Neutrophil (primary cell): ENCODE results near the gene ELL.
"Not testable (repeated sequence)": the region's sequence is repeated elsewhere in the genome, so short reads cannot be mapped to it uniquely, and the experiment has no call there.

Experiments used
- H3K27ac ChIP-seq: fragments of 200-600 bp; sonication (generic); 2 replicates; pipeline ENCODE4 v1.5.1; 2016; ENCODE audit warnings: mild to moderate bottlenecking, moderate library complexity
- H3K27me3 ChIP-seq: fragments of 200-600 bp; sonication (generic); 2 replicates; pipeline ENCODE4 v1.6.0; 2016; ENCODE audit warnings: mild to moderate bottlenecking
- H3K36me3 ChIP-seq: fragments of 200-600 bp; sonication (generic); 2 replicates; pipeline ENCODE4 v1.5.1; 2017
- H3K4me1 ChIP-seq, 2 experiments: fragments of 200-600 bp in 1 of 2; sonication (generic) in 1 of 2; 1 replicate in 1 of 2; 2 replicates in 1 of 2; pipeline versions ENCODE4 v1.5.1 to v1.6.1; 2013 to 2016; ENCODE audit warnings: low read depth in 1 of 2, low read length in 1 of 2, mild to moderate bottlenecking in 1 of 2, moderate library complexity in 1 of 2; ENCODE audit not compliant: control insufficient read depth in 1 of 2, insufficient read depth in 1 of 2
- H3K4me3 ChIP-seq, 2 experiments: fragments of 200-600 bp in 1 of 2; sonication (generic) in 1 of 2; 1 replicate in 1 of 2; 2 replicates in 1 of 2; pipeline ENCODE4 v1.5.1; 2013 to 2016; ENCODE audit warnings: low read depth in 1 of 2, low read length in 1 of 2, mild to moderate bottlenecking in 1 of 2, moderate library complexity in 1 of 2
- H3K9me3 ChIP-seq: fragments of 200-600 bp; sonication (generic); 2 replicates; pipeline ENCODE4 v1.5.1; 2016
- TF ChIP-seq, protein P1 (sequence below): fragments of 200-600 bp; sonication (generic); IDR thresholded peaks from 2 replicates; pipeline ENCODE4 v1.5.1; 2016; ENCODE audit warnings: antibody characterized with exemption

The ELL gene

DNA sequence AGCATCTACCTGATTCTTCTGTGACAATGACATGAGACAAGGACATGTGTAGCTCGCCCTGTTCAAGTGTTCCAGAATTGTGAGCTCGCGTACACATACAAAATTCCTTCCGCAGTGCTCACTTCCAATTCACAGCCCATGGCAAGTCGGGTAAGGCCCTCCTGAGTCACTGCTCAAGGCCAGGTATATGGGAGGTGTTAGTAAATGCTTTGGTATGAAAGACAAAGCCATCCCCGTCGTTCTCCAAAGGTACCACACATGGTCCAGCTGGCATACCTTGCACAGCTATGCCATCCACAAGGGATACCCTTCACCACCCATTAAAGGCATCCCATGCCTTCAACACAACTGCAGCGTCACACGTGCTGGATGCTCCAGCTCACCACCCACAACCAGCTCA is 4.4 kb upstream of the ELL start:
- TF ChIP-seq, protein P1, sequence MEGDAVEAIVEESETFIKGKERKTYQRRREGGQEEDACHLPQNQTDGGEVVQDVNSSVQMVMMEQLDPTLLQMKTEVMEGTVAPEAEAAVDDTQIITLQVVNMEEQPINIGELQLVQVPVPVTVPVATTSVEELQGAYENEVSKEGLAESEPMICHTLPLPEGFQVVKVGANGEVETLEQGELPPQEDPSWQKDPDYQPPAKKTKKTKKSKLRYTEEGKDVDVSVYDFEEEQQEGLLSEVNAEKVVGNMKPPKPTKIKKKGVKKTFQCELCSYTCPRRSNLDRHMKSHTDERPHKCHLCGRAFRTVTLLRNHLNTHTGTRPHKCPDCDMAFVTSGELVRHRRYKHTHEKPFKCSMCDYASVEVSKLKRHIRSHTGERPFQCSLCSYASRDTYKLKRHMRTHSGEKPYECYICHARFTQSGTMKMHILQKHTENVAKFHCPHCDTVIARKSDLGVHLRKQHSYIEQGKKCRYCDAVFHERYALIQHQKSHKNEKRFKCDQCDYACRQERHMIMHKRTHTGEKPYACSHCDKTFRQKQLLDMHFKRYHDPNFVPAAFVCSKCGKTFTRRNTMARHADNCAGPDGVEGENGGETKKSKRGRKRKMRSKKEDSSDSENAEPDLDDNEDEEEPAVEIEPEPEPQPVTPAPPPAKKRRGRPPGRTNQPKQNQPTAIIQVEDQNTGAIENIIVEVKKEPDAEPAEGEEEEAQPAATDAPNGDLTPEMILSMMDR, result no peak
- H3K36me3 ChIP-seq, result peaks cover 16% of the 10 kb centered on the region
- no peak overlapping the region for H3K27ac ChIP-seq
- peaks cover 7 to 8% of the 10 kb centered on the region in 2 experiments for H3K4me1 ChIP-seq
- no peak overlapping the region for H3K4me3 ChIP-seq
- H3K9me3 ChIP-seq, result no peaks in the 10 kb centered on the region
- no peaks in the 10 kb centered on the region for H3K27me3 ChIP-seq

DNA sequence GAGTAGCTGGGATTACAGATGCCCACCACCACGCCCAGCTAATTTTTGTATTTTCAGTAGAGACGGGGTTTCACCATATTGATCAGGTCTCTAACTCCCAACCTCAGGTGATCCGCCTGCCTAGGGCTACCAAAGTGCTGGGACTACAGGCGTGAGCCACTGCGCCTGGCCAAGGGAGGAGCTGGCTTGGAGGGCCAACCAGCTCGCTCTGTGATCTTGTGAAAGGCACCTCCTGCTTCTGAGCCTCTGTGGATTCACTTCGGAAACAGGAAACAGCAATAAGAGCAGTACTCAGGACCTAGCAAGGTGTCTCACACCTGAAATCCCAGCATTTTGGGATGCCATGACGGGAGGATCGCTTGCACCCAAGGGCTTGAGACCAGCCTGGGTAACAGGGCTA is 2.0 kb upstream of the ELL start:
- H3K27me3 ChIP-seq, result no peaks in the 10 kb centered on the region
- H3K36me3 ChIP-seq, result no peaks in the 10 kb centered on the region
- no peak overlapping the region for H3K4me3 ChIP-seq
- TF ChIP-seq, protein P1, result no peak
- peaks cover 21 to 25% of the 10 kb centered on the region in 2 experiments for H3K4me1 ChIP-seq
- H3K9me3 ChIP-seq, result no peaks in the 10 kb centered on the region
- H3K27ac ChIP-seq, result no peak overlapping the region

GRCh38 chr19:18522862-18523440 is 1.1 kb upstream of the ELL start:
- H3K36me3 ChIP-seq, H3K9me3 ChIP-seq, H3K27me3 ChIP-seq: not testable (repeated sequence)
- H3K4me1 ChIP-seq, result peaks cover 30 to 34% of the 10 kb centered on the region in 2 experiments
- H3K27ac ChIP-seq, result peak overlapping the region; percentile 95
- peak overlapping the region; percentile 34 to 50 for H3K4me3 ChIP-seq

DNA sequence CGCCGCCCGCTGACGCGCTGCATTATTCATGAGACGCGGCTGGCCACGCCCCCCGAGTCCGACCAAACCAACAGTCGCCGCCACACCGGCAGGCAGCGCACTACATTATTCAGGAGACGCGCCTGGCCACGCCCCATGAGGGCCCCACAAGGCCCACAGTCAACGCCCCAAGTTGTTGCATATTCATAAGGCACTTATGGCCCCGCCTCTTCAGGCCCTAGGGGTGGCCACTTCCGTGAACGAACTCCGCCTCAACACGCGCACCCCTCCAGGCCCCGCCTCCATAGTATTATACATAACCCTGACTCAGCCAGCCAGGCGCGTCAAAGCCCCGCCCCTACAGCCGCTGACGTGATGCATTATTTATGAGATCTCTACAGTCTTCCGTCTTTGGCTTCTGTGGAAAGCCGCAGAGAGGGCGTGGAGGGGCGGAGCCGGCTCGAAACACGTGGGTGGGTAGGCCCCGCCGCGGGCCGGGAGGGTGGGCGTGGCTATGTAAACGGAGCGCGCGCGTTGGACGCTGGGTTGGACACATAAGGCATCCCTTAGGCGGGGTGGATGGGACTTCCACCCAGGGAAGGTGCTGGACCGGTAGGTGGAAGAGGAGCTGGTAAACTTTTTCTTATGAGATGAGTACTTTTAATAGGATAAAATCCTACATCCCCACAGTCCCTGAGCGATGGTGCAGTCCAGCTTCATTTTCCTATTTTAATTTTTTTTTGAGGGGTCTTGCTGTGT is 423 bp upstream of the ELL start:
- Histone ChIP-seq H3K4me1 (peaks cover 34 to 40% of the 10 kb centered on the region in 2 experiments), H3K4me3 (peak overlapping the region; percentile 95 to 99), H3K27ac (peak overlapping the region; percentile 95), H3K36me3 (no peaks in the 10 kb centered on the region), H3K9me3 (no peaks in the 10 kb centered on the region), H3K27me3 (no peaks in the 10 kb centered on the region)
- TF ChIP-seq, protein P1, result peak; percentile 80

GRCh38 chr19:18520848-18521691 is 800 bp downstream of the ELL start:
- Histone ChIP-seq H3K36me3 (no peaks in the 10 kb centered on the region), H3K4me1 (peaks cover 46 to 51% of the 10 kb centered on the region in 2 experiments), H3K4me3 (peak overlapping the region; percentile 95 to 99), H3K27ac (peak overlapping the region; percentile 95), H3K9me3 (no peaks in the 10 kb centered on the region), H3K27me3 (no peaks in the 10 kb centered on the region)
- TF ChIP-seq, protein P1, result peak; percentile 10
